Measurements from ENCODE around the gene RGL1.

DNA sequence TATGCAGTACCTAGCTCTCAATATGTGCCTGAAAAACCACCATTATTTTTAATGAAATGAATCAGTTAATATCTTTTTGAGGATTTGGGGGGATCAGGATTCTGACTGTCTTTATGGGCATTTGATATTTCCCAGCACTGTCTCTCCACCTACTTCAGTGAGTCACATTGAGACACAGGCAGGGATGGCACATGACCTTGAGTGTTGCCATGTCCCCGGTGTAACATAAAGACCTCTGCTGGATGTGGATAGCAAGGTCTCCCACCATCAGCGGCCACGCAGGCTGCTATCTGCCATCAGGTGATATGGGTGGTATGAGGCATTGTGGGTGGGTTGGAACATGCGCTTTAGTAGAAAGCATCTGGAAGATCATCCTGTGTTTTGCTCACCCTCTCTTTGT lies 103.2 kb downstream of the RGL1 start:
- TF ChIP-seq, protein P1, sequence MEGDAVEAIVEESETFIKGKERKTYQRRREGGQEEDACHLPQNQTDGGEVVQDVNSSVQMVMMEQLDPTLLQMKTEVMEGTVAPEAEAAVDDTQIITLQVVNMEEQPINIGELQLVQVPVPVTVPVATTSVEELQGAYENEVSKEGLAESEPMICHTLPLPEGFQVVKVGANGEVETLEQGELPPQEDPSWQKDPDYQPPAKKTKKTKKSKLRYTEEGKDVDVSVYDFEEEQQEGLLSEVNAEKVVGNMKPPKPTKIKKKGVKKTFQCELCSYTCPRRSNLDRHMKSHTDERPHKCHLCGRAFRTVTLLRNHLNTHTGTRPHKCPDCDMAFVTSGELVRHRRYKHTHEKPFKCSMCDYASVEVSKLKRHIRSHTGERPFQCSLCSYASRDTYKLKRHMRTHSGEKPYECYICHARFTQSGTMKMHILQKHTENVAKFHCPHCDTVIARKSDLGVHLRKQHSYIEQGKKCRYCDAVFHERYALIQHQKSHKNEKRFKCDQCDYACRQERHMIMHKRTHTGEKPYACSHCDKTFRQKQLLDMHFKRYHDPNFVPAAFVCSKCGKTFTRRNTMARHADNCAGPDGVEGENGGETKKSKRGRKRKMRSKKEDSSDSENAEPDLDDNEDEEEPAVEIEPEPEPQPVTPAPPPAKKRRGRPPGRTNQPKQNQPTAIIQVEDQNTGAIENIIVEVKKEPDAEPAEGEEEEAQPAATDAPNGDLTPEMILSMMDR (IDR thresholded peaks at IDR 0.05), result no peak
- TF ChIP-seq POLR2A (IDR thresholded peaks at IDR 0.05), result no peak
- no peak for TF ChIP-seq POLR2AphosphoS5 (IDR thresholded peaks at IDR 0.05)
